Thyroid gland (tissue), 4 donors: ENCODE results near the gene CDH10. TPM values are rescaled to one million over a fixed set of nuclear protein-coding genes. Genes with fewer than 3 reads are reported as not detected.
A peak's percentile ranks its signal among the peaks of the same experiment; 100 is the strongest.

ENCODE experiments used
- DNase-seq, 2 donors: peaks; one replicate each; pipeline ENCODE4 v3.0.0-alpha.2; 2019
- H3K27ac ChIP-seq, 3 donors: fragments of 200-600 bp; sonication (generic); 1 replicate in 2 of 3; 2 replicates in 1 of 3; pipeline ENCODE4 v1.5.1; 2016 to 2019; ENCODE audit warnings: mild to moderate bottlenecking in 1 of 3, moderate library complexity in 1 of 3
- H3K27me3 ChIP-seq: fragments of 200-600 bp; sonication (generic); one replicate; pipeline ENCODE4 v1.5.1; 2019
- H3K36me3 ChIP-seq, 2 donors: fragments of 200-600 bp; sonication (generic); one replicate each; pipeline ENCODE4 v1.5.1; 2016 to 2019
- H3K4me1 ChIP-seq, 2 donors: fragments of 200-600 bp; sonication (generic); one replicate each; pipeline ENCODE4 v1.5.1; 2017 to 2019
- H3K4me3 ChIP-seq, 3 donors: fragments of 200-600 bp; sonication (generic); replicated peaks in 1 of 3; 1 replicate in 2 of 3; 2 replicates in 1 of 3; pipeline ENCODE4 v1.5.1; 2016; ENCODE audit warnings: mild to moderate bottlenecking in 1 of 3
- H3K9me3 ChIP-seq: fragments of 200-600 bp; sonication (generic); one replicate; pipeline ENCODE4 v1.5.1; 2017
- POLR2A ChIP-seq, 2 donors: fragments of 450-650 bp; IDR thresholded peaks; one replicate each; pipeline ENCODE4 v1.6.1; 2017; ENCODE audit warnings: antibody characterized with exemption in 2 of 2, mild to moderate bottlenecking in 2 of 2, moderate library complexity in 1 of 2
- WGBS, 2 donors: methylation state at CpG; one replicate each; pipeline ENCODE4 v1.1.5; 2017; 5-methylcytosine and 5-hydroxymethylcytosine counted together
- intact Hi-C: fragments of 100-400 bp; cut with DNase I; formaldehyde crosslinking; loops from one replicate; pipeline ENCODE4 v1.15.1; 2023
- total RNA-seq, 4 donors: library from RNA; depleted of rRNA; stranded (reverse); fragments of >200 nt; gene quantifications; one replicate each; pipeline ENCODE4 v1.2.3, GENCODE V29; 2016
- TF ChIP-seq, protein P1 (sequence below), 6 experiments: fragments of 200-600 bp in 3 of 6; fragments of 450-650 bp in 3 of 6; sonication (generic) in 3 of 6; IDR thresholded peaks; one replicate each; pipeline ENCODE4 v1.5.1; 2016 to 2019; ENCODE audit warnings: antibody characterized with exemption in 6 of 6, mild to moderate bottlenecking in 2 of 6, inconsistent platforms in 1 of 6, moderate library complexity in 1 of 6

The CDH10 gene
- total RNA-seq, 4 donors from 2014 or later = not detected

DNA sequence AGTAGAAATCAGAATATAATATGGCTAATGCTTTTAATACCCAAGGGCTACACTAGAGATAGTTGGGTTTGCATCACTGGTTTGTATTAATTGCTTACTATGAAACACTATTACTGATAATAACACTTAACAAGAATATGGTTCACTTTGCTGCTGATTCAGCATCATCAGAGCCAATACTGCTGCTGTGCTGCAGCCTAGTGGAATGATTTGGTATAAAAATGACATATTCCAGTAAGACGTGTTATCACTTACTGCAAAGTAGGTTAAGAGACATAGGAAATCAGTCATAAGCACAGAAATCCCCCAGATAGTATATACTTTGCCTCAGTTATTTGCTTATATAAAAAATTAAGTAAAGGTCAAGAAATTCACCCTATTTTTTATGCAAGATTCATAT is 2.8 kb downstream of the CDH10 start:
- H3K36me3 ChIP-seq = no peaks in the 10 kb centered on the region
- H3K4me3 ChIP-seq = no peak overlapping the region
- 19 to 25% methylated on average over 1 of the region's 1 CpG for whole genome bisulfite sequencing, 2 donors
- intact Hi-C loops = no loop called here
- TF ChIP-seq, protein P1, sequence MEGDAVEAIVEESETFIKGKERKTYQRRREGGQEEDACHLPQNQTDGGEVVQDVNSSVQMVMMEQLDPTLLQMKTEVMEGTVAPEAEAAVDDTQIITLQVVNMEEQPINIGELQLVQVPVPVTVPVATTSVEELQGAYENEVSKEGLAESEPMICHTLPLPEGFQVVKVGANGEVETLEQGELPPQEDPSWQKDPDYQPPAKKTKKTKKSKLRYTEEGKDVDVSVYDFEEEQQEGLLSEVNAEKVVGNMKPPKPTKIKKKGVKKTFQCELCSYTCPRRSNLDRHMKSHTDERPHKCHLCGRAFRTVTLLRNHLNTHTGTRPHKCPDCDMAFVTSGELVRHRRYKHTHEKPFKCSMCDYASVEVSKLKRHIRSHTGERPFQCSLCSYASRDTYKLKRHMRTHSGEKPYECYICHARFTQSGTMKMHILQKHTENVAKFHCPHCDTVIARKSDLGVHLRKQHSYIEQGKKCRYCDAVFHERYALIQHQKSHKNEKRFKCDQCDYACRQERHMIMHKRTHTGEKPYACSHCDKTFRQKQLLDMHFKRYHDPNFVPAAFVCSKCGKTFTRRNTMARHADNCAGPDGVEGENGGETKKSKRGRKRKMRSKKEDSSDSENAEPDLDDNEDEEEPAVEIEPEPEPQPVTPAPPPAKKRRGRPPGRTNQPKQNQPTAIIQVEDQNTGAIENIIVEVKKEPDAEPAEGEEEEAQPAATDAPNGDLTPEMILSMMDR (IDR thresholded peaks at IDR 0.05) = peak in 1 of 6 experiments; percentile 19
- no peak for TF ChIP-seq POLR2A (IDR thresholded peaks at IDR 0.05)
- no peaks in the 10 kb centered on the region for H3K27me3 ChIP-seq
- H3K4me1 ChIP-seq = no peaks in the 10 kb centered on the region
- no peak overlapping the region for H3K27ac ChIP-seq
- DNase-seq = no peak
- H3K9me3 ChIP-seq = no peaks in the 10 kb centered on the region

- no peak overlapping the region for H3K4me3 ChIP-seq
- H3K36me3 ChIP-seq = no peaks in the 10 kb centered on the region
- H3K27me3 ChIP-seq = no peaks in the 10 kb centered on the region
- WGBS, 2 donors = 46 to 55% methylated on average over 5 of the region's 5 CpGs
- H3K4me1 ChIP-seq = no peaks in the 10 kb centered on the region
- no peak for DNase-seq
- intact Hi-C loops = no loop called here
- no peaks in the 10 kb centered on the region for H3K9me3 ChIP-seq
- H3K27ac ChIP-seq = no peak overlapping the region
- TF ChIP-seq POLR2A (IDR thresholded peaks at IDR 0.05) = no peak
- TF ChIP-seq, protein P1 (IDR thresholded peaks at IDR 0.05) = no peak
Observed at GRCh38 chr5:24635209-24635608, 9.6 kb downstream of the CDH10 start.

GRCh38 chr5:24633715-24634325 is 11.0 kb downstream of the CDH10 start:
- intact Hi-C loops = no loop called here
- Histone ChIP-seq H3K36me3 (no peaks in the 10 kb centered on the region), H3K4me1 (no peaks in the 10 kb centered on the region), H3K27me3 (no peaks in the 10 kb centered on the region), H3K27ac (no peak overlapping the region), H3K9me3 (no peaks in the 10 kb centered on the region), H3K4me3 (no peak overlapping the region)
- 1% methylated on average over 4 of the region's 4 CpGs for WGBS, 2 donors
- TF ChIP-seq, protein P1 (IDR thresholded peaks at IDR 0.05) = peak in 5 of 6 experiments; percentile 15 to 55 (median 37)
- no peak for TF ChIP-seq POLR2A (IDR thresholded peaks at IDR 0.05)
- no peak for DNase-seq

DNA sequence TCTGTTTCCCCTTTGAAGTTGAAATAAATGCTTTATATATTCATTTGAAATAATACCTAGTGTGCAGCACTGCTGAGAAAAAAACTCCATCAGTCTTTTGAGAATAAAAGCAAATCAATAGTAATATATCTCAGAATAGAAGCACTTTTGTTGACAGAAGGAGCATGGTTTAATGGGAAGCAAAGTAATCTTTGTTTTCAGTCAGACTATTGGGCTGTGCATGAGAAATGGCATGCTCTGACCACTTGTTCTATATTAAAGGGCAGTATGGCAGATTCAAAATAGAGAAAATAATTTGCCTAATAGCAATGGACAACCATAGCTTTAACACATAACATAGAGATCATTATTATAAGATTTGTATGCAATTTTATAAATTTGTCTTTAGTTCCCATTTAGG is 12.4 kb downstream of the CDH10 start:
- Histone ChIP-seq H3K36me3 (no peaks in the 10 kb centered on the region), H3K4me1 (no peaks in the 10 kb centered on the region), H3K27ac (no peak overlapping the region), H3K4me3 (no peak overlapping the region), H3K27me3 (no peaks in the 10 kb centered on the region), H3K9me3 (no peaks in the 10 kb centered on the region)
- no peak for DNase-seq
- intact Hi-C loops = no loop called here
- no peak for TF ChIP-seq POLR2A (IDR thresholded peaks at IDR 0.05)
- TF ChIP-seq, protein P1 (IDR thresholded peaks at IDR 0.05) = no peak

GRCh38 chr5:24630918-24631317 is 13.9 kb downstream of the CDH10 start:
- Histone ChIP-seq H3K27me3 (no peaks in the 10 kb centered on the region), H3K4me1 (no peaks in the 10 kb centered on the region), H3K9me3 (no peaks in the 10 kb centered on the region), H3K4me3 (no peak overlapping the region), H3K36me3 (no peaks in the 10 kb centered on the region), H3K27ac (no peak overlapping the region)
- TF ChIP-seq, protein P1 (IDR thresholded peaks at IDR 0.05) = no peak
- no peak for TF ChIP-seq POLR2A (IDR thresholded peaks at IDR 0.05)
- intact Hi-C loops = no loop called here
- DNase-seq = no peak
